GM21381 (cell line): ENCODE data around the gene IGFBP4.

Experiments used
- ATAC-seq: cut with Tn5 transposase; IDR thresholded peaks from one replicate; pipeline ENCODE4 v1.9.1; 2021; ENCODE audit warnings: mild to moderate bottlenecking, moderate library complexity; ENCODE audit not compliant: unreplicated experiment

The IGFBP4 gene

DNA sequence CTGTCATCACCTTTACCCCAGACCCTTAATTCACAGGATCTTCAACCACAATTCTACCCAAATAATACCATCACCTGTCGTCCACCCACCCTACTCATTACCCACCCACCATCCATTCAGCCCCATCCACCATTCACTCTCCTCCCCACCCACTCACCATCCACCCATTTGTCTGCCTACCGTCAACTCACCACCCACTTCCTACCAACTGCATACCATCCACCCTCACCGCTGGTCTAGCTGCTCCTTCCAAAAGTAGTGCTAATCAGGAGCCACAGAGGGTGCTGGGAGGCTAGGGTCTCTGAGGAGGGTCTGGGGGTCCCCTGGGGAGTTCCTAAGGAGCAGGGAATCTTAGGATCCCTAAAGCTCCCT lies 12.0 kb upstream of the IGFBP4 start:
- ATAC-seq = no peak

DNA sequence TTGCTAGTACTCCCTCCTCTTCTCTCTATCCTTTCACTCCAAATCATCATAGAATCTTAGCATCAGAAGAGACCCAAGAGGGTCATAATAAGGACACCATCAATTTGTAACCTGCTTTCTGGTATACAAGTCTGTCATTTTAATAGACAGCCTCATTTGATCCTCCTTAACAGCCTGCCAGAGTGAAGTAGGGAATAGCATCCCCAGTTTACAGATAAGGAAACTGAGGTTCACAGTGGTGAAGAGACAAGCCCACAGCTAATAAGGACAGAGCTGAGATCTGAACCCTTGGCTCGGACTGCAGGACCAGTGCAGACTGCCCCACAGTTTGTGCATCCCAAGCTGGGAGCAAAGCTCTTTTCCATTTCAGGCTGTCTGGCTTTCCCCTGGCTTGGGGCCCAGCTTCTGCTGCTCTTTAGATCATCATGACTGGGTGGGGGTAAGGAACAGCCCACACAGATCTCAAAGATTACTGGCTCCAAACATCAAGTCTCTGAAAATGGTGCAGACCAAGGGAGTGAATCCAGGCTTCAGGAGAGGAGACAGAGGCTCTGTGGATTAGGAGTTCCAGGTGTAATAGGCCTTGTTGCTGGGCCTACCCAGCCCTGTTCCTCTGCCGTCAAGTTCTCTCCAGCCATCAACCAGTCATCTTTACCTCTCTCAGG lies 10.3 kb upstream of the IGFBP4 start:
- ATAC-seq = no peak

GRCh38 chr17:40433551-40434415 lies 9.5 kb upstream of the IGFBP4 start:
- ATAC-seq = no peak

- no peak for ATAC-seq
These were observed 6.6 kb upstream of the IGFBP4 start for GRCh38 chr17:40436636-40437035.

DNA sequence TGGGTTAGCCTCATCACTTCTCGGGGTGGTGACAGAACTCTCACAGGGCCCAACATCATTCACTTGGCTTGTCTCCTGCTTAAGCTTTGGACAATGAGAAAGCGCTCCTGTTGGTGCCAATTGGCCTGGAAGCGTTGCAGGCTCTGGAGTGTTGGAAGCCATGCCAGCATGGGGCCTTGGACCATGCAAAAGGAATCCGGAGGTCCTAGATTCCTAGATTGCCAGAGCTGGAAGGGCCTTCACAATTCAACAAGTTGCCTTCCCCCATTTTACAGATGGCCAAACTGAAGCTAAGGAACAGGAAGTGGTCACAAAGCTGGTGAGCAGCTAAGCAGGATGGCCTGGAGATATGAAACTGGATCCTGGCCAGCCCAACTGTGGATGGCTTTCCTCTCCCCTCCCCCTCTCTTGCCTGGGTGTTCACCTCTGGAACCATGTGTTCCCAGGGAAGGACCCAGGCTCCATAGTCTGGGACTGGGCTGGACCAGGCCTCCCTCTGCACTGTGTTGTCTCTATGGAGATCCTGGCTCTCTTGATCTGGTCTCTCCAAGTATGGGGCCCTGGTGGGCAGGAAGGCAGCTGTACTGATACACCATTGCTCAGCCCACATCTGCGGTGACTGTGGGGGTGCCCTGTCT lies 6.0 kb upstream of the IGFBP4 start:
- ATAC-seq = no peak

GRCh38 chr17:40440166-40440565 lies 3.1 kb upstream of the IGFBP4 start:
- ATAC-seq = no peak

GRCh38 chr17:40442392-40443195 lies 656 bp upstream of the IGFBP4 start:
- no peak for ATAC-seq

DNA sequence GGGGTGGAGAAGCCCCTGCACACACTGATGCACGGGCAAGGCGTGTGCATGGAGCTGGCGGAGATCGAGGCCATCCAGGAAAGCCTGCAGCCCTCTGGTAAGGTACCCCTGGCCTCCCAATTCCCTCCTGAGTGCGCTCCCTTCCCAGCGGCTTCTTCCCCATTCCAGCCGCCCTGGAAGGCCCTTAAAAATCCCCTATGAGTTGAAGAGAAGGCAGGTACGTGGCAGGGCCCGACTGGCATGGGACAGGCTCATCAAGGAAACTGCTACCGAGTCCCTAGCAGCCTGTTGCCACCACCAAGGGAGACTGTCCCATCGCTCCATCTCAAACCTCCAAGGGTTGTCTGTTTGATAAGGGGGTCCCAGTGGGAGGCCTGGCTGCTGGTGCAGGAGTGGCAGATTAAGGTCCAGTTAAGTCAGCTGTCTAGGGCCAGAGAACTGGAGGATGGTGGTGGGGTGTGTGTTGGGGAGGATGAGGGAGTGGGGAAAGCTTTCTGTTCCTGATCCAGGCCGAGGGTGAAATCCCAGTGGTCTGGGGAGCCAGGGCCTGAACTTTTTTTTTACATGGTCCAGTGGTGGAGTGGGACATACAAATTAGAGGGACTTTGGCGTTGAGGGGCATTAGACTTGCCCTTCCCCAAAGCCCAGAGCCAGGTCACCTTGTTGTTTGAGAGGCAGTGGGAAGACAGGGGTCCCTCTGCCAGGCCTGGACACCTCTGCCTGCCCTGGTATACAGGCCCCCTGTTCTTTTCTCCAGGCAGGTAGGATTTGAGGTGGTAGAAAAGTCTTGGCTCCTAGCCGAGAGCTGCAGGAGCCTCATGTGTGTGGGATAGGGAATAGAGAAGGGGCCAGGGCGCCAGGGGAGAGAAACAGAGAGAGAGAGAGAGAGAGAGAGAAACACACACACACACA lies 994 bp downstream of the IGFBP4 start:
- no peak for ATAC-seq

GRCh38 chr17:40445751-40446468 lies 2.7 kb downstream of the IGFBP4 start:
- ATAC-seq = no peak

DNA sequence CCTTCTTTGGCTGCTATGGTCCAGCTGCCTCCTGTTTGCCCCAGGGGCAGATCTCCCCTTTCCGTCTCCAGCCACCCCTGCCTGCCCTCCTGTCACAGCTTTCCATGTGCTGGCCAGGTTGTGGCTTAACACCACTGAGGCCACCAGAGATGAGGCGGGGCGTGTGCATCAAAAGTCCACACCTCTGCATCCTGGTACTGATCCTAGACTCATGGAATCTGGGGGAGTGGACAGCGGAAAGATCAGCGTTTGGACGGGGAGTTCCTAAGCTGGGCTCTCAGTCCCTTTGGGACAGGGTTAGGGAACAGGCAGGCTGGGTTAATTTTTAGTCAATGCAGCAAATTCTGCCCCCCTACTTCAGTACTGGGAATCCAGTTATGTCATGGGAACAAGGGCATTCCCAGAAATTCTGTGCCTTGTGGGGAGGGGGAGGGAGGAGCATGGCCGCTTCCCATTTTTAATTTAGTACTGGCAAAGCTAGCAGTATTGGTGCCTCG lies 3.9 kb downstream of the IGFBP4 start:
- no peak for ATAC-seq

- no peak for ATAC-seq
These were observed 4.6 kb downstream of the IGFBP4 start for GRCh38 chr17:40447806-40448205.

DNA sequence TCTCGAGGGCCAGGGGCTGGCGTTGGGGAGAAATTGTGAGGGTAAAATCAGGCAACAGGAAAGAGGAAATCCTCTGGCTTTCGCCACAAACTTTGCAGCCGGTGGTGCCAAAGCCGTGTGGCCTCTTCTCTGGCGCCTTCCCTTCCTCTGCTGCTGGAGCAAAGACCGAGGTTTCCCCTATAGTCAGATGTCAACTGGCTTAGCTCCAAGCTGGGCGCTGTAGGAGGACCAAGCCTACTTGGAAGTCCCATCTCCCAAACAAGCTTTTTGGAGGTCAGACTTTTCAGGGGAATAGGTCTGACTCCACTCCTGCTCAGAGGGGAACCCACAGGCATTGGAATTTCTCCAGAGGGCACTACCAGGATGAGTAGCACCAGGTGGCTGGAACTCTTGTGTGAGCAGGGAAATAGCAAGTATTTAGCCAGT lies 5.0 kb downstream of the IGFBP4 start:
- no peak for ATAC-seq

DNA sequence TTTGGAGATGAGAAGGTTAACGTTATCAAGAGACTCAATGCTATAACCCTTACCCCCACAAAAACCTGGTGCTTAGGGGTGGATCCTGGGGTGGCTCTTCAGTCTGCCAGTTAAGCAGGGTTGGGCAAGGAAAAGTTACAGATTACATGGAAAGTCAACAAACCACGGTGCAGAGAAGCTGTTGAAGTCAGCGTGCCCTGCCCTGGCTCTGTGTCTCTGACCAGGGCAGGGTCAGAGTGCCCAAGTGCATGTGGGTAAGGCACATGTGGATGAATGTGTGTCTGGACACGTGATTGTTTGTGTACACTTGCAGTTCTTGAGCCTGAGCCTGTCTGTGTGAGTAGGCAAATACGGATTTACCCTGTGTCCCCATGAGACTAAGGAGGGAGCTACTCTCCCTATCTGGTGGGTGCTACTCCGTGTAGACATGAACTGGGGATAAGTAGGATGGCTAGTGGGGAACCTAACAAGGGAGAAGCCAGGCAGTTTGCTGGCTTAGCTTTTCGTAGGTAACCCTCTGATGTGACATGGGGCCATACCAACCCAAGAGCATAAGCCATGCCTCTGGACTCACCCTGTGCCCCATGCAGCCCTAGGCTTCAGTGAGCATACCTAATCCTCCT lies 5.5 kb downstream of the IGFBP4 start:
- no peak for ATAC-seq

GRCh38 chr17:40450175-40450574 lies 6.9 kb downstream of the IGFBP4 start:
- no peak for ATAC-seq

GRCh38 chr17:40451420-40451819 lies 8.2 kb downstream of the IGFBP4 start:
- ATAC-seq = no peak

GRCh38 chr17:40452216-40452787 lies 9.1 kb downstream of the IGFBP4 start:
- ATAC-seq = no peak

- no peak for ATAC-seq
These were observed 9.7 kb downstream of the IGFBP4 start for GRCh38 chr17:40452921-40453378.

DNA sequence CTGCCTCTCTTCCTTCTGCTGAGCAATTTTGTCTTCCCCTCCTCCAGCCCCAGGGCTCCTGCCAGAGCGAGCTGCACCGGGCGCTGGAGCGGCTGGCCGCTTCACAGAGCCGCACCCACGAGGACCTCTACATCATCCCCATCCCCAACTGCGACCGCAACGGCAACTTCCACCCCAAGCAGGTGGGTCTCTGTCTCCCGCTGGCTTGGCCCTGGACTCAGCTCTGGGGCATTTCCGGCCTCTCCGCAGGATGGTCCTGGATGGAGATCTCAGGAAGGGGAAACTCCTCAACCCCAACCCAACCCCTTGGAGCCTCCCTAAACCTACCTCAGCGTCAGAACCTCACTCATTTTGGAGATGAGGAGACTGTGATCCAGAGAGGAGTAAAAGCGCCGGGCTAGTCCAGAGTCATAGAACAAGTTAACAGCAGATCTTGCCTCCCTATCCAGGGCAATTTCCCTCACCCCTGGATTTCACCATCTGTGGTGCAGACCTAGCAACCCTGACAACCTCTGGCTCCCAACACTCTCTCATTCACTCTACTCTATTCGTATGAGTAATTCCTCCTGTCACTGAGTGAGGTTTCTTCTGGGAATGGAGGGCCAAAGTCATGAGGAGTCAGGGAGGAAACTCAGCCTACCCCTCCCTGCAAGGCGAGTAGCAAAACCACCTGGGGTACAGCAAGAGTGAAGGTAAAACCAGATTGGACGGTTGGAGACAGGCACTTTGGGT lies 10.8 kb downstream of the IGFBP4 start:
- ATAC-seq = no peak
